Epithelial cell of esophagus (primary cell): Measurements from ENCODE around the gene ANKMY1.

Source experiments
- DNase-seq: peaks from one replicate; pipeline ENCODE4 v3.0.0; 2010; ENCODE audit warnings: low read depth
- H3K4me3 ChIP-seq: 2 replicates; pipeline ENCODE4 v1.5.1; 2011; ENCODE audit warnings: mild to moderate bottlenecking, low read length, control low read depth
- CTCF ChIP-seq: IDR thresholded peaks from 2 replicates; pipeline ENCODE4 v1.5.1; 2011; ENCODE audit warnings: low read depth, mild to moderate bottlenecking, low read length, control low read depth, inconsistent platforms; ENCODE audit not compliant: insufficient read depth; ENCODE audit errors: missing control alignments

Gene ANKMY1

GRCh38 chr2:240433973-240434727 lies 123.6 kb downstream of the ANKMY1 start:
- peak; percentile 99 for DNase-seq
- no peak for TF ChIP-seq CTCF
- H3K4me3 ChIP-seq: peak overlapping the region; percentile 80

GRCh38 chr2:240432820-240433801 lies 124.7 kb downstream of the ANKMY1 start:
- peak; percentile 41 for DNase-seq
- H3K4me3 ChIP-seq: no peak overlapping the region
- no peak for TF ChIP-seq CTCF

GRCh38 chr2:240432430-240432819 lies 125.4 kb downstream of the ANKMY1 start:
- no peak overlapping the region for H3K4me3 ChIP-seq
- no peak for TF ChIP-seq CTCF
- DNase-seq: no peak

GRCh38 chr2:240431661-240432424 lies 125.9 kb downstream of the ANKMY1 start:
- no peak overlapping the region for H3K4me3 ChIP-seq
- DNase-seq: no peak
- no peak for TF ChIP-seq CTCF

GRCh38 chr2:240431271-240431660 lies 126.5 kb downstream of the ANKMY1 start:
- no peak for TF ChIP-seq CTCF
- DNase-seq: no peak
- no peak overlapping the region for H3K4me3 ChIP-seq

- no peak for DNase-seq
- H3K4me3 ChIP-seq: no peak overlapping the region
- no peak for TF ChIP-seq CTCF
These were observed 127.2 kb downstream of the ANKMY1 start for GRCh38 chr2:240430595-240430994.
